CD8-positive, alpha-beta memory T cell (primary cell): ENCODE measurements around the gene RARB. TPM values are rescaled to one million over a fixed set of nuclear protein-coding genes. Genes with fewer than 3 reads are reported as not detected.

Experiments used
- CTCF ChIA-PET: fragments of 350-600 bp; sonication (Branson Sonifier 250); formaldehyde crosslinking; loops from one replicate; lab custom pipeline; 2021; ENCODE audit warnings: antibody characterized with exemption; lab: Charles Lee
- POLR2A ChIA-PET: fragments of 350-600 bp; sonication (Branson Sonifier 250); formaldehyde crosslinking; loops from one replicate; lab custom pipeline; 2021; ENCODE audit warnings: antibody characterized with exemption; lab: Charles Lee
- DNase-seq, 5 donors: peaks; one replicate each; pipeline versions ENCODE4 v3.0.0 to v3.0.0-alpha.2; 2020 to 2022; ENCODE audit warnings: mixed read lengths in 1 of 5
- H3K27ac ChIP-seq: one replicate; pipeline ENCODE4 v1.7.0; 2013; ENCODE audit warnings: low read depth, mild to moderate bottlenecking, low read length, moderate library complexity
- H3K27me3 ChIP-seq: 2 replicates; pipeline ENCODE4 v1.7.0; 2013; ENCODE audit warnings: low read length, mild to moderate bottlenecking; ENCODE audit not compliant: insufficient read depth, poor library complexity, severe bottlenecking
- H3K36me3 ChIP-seq: 2 replicates; pipeline ENCODE4 v1.7.0; 2013; ENCODE audit warnings: mild to moderate bottlenecking, low read length, moderate library complexity; ENCODE audit not compliant: insufficient read depth
- H3K4me1 ChIP-seq: 2 replicates; pipeline ENCODE4 v1.7.0; 2013; ENCODE audit warnings: mild to moderate bottlenecking, low read length, moderate library complexity; ENCODE audit not compliant: insufficient read depth
- H3K4me3 ChIP-seq: 2 replicates; pipeline ENCODE4 v1.7.0; 2013; ENCODE audit warnings: mild to moderate bottlenecking, low read length
- H3K9me3 ChIP-seq: 2 replicates; pipeline ENCODE4 v1.7.0; 2013; ENCODE audit warnings: mild to moderate bottlenecking, low read length
- H3K27ac Mint-ChIP-seq, 8 donors: one replicate each; pipeline ENCODE4 v1.8.0; 2020 to 2021; ENCODE audit warnings: mixed read lengths in 8 of 8, mild to moderate bottlenecking in 6 of 8, inconsistent platforms in 3 of 8, moderate library complexity in 3 of 8
- H3K27me3 Mint-ChIP-seq, 2 donors: one replicate each; pipeline ENCODE4 v1.8.0; 2020 to 2021; ENCODE audit warnings: mixed read lengths in 2 of 2, mild to moderate bottlenecking in 1 of 2, moderate library complexity in 1 of 2
- H3K36me3 Mint-ChIP-seq, 3 donors: one replicate each; pipeline ENCODE4 v1.8.0; 2020 to 2021; ENCODE audit warnings: mixed read lengths in 3 of 3, inconsistent platforms in 1 of 3, mild to moderate bottlenecking in 1 of 3
- H3K4me1 Mint-ChIP-seq, 3 donors: one replicate each; pipeline ENCODE4 v1.8.0; 2020 to 2021; ENCODE audit warnings: mixed read lengths in 3 of 3, inconsistent platforms in 1 of 3, mild to moderate bottlenecking in 1 of 3
- H3K4me3 Mint-ChIP-seq, 7 donors: one replicate each; pipeline ENCODE4 v1.8.0; 2020 to 2021; ENCODE audit warnings: mixed read lengths in 7 of 7, mild to moderate bottlenecking in 6 of 7, moderate library complexity in 4 of 7, inconsistent platforms in 2 of 7
- H3K9me3 Mint-ChIP-seq, 5 donors: one replicate each; pipeline ENCODE4 v1.8.0; 2020 to 2022; ENCODE audit warnings: mixed read lengths in 5 of 5, mild to moderate bottlenecking in 3 of 5, moderate library complexity in 2 of 5, inconsistent platforms in 1 of 5
- polyA plus RNA-seq: library from polyadenylated mRNA; unstranded; fragments of 300-500 nt; fragmentation: Illumina TruSeq; gene quantifications from one replicate; pipeline ENCODE4 v1.2.3, GENCODE V29; 2021
- total RNA-seq, 2 experiments: library from RNA; stranded (reverse); gene quantifications; one replicate each; pipeline ENCODE4 v1.2.3, GENCODE V29; 2021

RARB gene
- total and polyA plus RNA-seq, 3 experiments from 2014 or later = not detected

GRCh38 chr3:25603703-25604102 lies 175.6 kb downstream of the RARB start:
- Mint-ChIP-seq H3K27ac (peak overlapping the region in 6 of 8 donors; percentile 24 to 77 (median 68)), H3K4me3 (no peak overlapping the region), H3K9me3 (no peaks in the 10 kb centered on the region), H3K27me3 (no peaks in the 10 kb centered on the region), H3K36me3 (peaks cover 0 to 86% (median 12%) of the 10 kb centered on the region in 3 donors), H3K4me1 (peaks cover 2 to 7% (median 5%) of the 10 kb centered on the region in 3 donors)
- no peak overlapping the region for H3K27ac ChIP-seq
- CTCF ChIA-PET = interaction anchor here (1.1 kb wide), 1 partner anchor 8 kb away, joined by 4 read pairs; no protein-coding TSS in a partner anchor
- POLR2A ChIA-PET = no interaction called here
- no peaks in the 10 kb centered on the region for H3K27me3 ChIP-seq
- no peak overlapping the region for H3K4me3 ChIP-seq
- H3K36me3 ChIP-seq = peaks cover 27% of the 10 kb centered on the region
- DNase-seq = no peak
- no peaks in the 10 kb centered on the region for H3K9me3 ChIP-seq
- H3K4me1 ChIP-seq = no peaks in the 10 kb centered on the region

GRCh38 chr3:25604107-25604805 lies 176.2 kb downstream of the RARB start:
- H3K27ac Mint-ChIP-seq = peak overlapping the region in 3 of 8 donors; percentile 28 to 72 (median 40)
- CTCF ChIA-PET = interaction anchor here (1.1 kb wide), 1 partner anchor 9 kb away, joined by 4 read pairs; no protein-coding TSS in a partner anchor
- Histone ChIP-seq H3K9me3 (no peaks in the 10 kb centered on the region), H3K4me1 (no peaks in the 10 kb centered on the region), H3K27ac (no peak overlapping the region), H3K27me3 (no peaks in the 10 kb centered on the region), H3K36me3 (peaks cover 21% of the 10 kb centered on the region), H3K4me3 (no peak overlapping the region)
- H3K4me3 Mint-ChIP-seq = no peak overlapping the region
- POLR2A ChIA-PET = no interaction called here
- peaks cover 2 to 7% (median 5%) of the 10 kb centered on the region in 3 donors for H3K4me1 Mint-ChIP-seq
- H3K27me3 Mint-ChIP-seq = no peaks in the 10 kb centered on the region
- H3K9me3 Mint-ChIP-seq = no peaks in the 10 kb centered on the region
- DNase-seq = no peak
- H3K36me3 Mint-ChIP-seq = peaks cover 0 to 85% (median 11%) of the 10 kb centered on the region in 3 donors

- Mint-ChIP-seq H3K4me1 (peaks cover 8 to 16% (median 9%) of the 10 kb centered on the region in 3 donors), H3K9me3 (no peaks in the 10 kb centered on the region), H3K27me3 (no peaks in the 10 kb centered on the region), H3K27ac (peak overlapping the region; percentile 25 to 85 (median 54)), H3K4me3 (no peak overlapping the region), H3K36me3 (peaks cover 0 to 77% (median 22%) of the 10 kb centered on the region in 3 donors)
- Histone ChIP-seq H3K36me3 (peaks cover 27% of the 10 kb centered on the region), H3K4me1 (no peaks in the 10 kb centered on the region), H3K4me3 (no peak overlapping the region), H3K27ac (no peak overlapping the region), H3K27me3 (no peaks in the 10 kb centered on the region), H3K9me3 (no peaks in the 10 kb centered on the region)
- no peak for DNase-seq
- POLR2A ChIA-PET = no interaction called here
- CTCF ChIA-PET = no interaction called here
Observed at GRCh38 chr3:25610167-25610566, 182.1 kb downstream of the RARB start.

GRCh38 chr3:25610779-25611178 lies 182.7 kb downstream of the RARB start:
- H3K4me1 Mint-ChIP-seq = peaks cover 8 to 17% (median 8%) of the 10 kb centered on the region in 3 donors
- CTCF ChIA-PET = no interaction called here
- Histone ChIP-seq H3K27ac (no peak overlapping the region), H3K4me1 (no peaks in the 10 kb centered on the region), H3K36me3 (peaks cover 27% of the 10 kb centered on the region), H3K9me3 (no peaks in the 10 kb centered on the region), H3K27me3 (no peaks in the 10 kb centered on the region), H3K4me3 (no peak overlapping the region)
- no peak for DNase-seq
- H3K4me3 Mint-ChIP-seq = no peak overlapping the region
- H3K36me3 Mint-ChIP-seq = peaks cover 0 to 75% (median 19%) of the 10 kb centered on the region in 3 donors
- H3K27ac Mint-ChIP-seq = peak overlapping the region in 5 of 8 donors; percentile 25 to 69 (median 44)
- H3K9me3 Mint-ChIP-seq = no peaks in the 10 kb centered on the region
- POLR2A ChIA-PET = no interaction called here
- H3K27me3 Mint-ChIP-seq = no peaks in the 10 kb centered on the region

GRCh38 chr3:25611193-25611592 lies 183.1 kb downstream of the RARB start:
- DNase-seq = no peak
- no peaks in the 10 kb centered on the region for H3K9me3 ChIP-seq
- H3K4me1 Mint-ChIP-seq = peaks cover 5 to 17% (median 6%) of the 10 kb centered on the region in 3 donors
- no peaks in the 10 kb centered on the region for H3K4me1 ChIP-seq
- H3K27me3 Mint-ChIP-seq = no peaks in the 10 kb centered on the region
- peak overlapping the region in 2 of 8 donors; percentile 44 to 69 for H3K27ac Mint-ChIP-seq
- H3K4me3 ChIP-seq = no peak overlapping the region
- H3K27ac ChIP-seq = no peak overlapping the region
- no peak overlapping the region for H3K4me3 Mint-ChIP-seq
- no peaks in the 10 kb centered on the region for H3K9me3 Mint-ChIP-seq
- ChIA-PET POLR2A (no interaction called here), CTCF (no interaction called here)
- H3K27me3 ChIP-seq = no peaks in the 10 kb centered on the region
- H3K36me3 ChIP-seq = peaks cover 27% of the 10 kb centered on the region
- peaks cover 0 to 72% (median 17%) of the 10 kb centered on the region in 3 donors for H3K36me3 Mint-ChIP-seq

GRCh38 chr3:25618028-25618427 lies 190.0 kb downstream of the RARB start:
- no peaks in the 10 kb centered on the region for H3K27me3 Mint-ChIP-seq
- Histone ChIP-seq H3K4me3 (no peak overlapping the region), H3K36me3 (peaks cover 18% of the 10 kb centered on the region), H3K9me3 (no peaks in the 10 kb centered on the region), H3K27ac (no peak overlapping the region), H3K27me3 (no peaks in the 10 kb centered on the region), H3K4me1 (no peaks in the 10 kb centered on the region)
- DNase-seq = no peak
- POLR2A ChIA-PET = no interaction called here
- no peaks in the 10 kb centered on the region for H3K9me3 Mint-ChIP-seq
- CTCF ChIA-PET = no interaction called here
- H3K27ac Mint-ChIP-seq = peak overlapping the region in 6 of 8 donors; percentile 23 to 64 (median 48)
- no peak overlapping the region for H3K4me3 Mint-ChIP-seq
- H3K36me3 Mint-ChIP-seq = peaks cover 0 to 66% (median 25%) of the 10 kb centered on the region in 3 donors
- peaks cover 11 to 14% (median 12%) of the 10 kb centered on the region in 3 donors for H3K4me1 Mint-ChIP-seq

GRCh38 chr3:25619382-25619781 lies 191.3 kb downstream of the RARB start:
- Mint-ChIP-seq H3K4me3 (no peak overlapping the region), H3K27ac (peak overlapping the region in 5 of 8 donors; percentile 24 to 60 (median 47)), H3K4me1 (peaks cover 10 to 11% (median 10%) of the 10 kb centered on the region in 3 donors), H3K36me3 (peaks cover 4 to 70% (median 32%) of the 10 kb centered on the region in 3 donors), H3K9me3 (no peaks in the 10 kb centered on the region), H3K27me3 (no peaks in the 10 kb centered on the region)
- H3K27ac ChIP-seq = no peak overlapping the region
- H3K27me3 ChIP-seq = no peaks in the 10 kb centered on the region
- no peaks in the 10 kb centered on the region for H3K4me1 ChIP-seq
- peaks cover 31% of the 10 kb centered on the region for H3K36me3 ChIP-seq
- no peaks in the 10 kb centered on the region for H3K9me3 ChIP-seq
- H3K4me3 ChIP-seq = no peak overlapping the region
- DNase-seq = no peak
- CTCF ChIA-PET = no interaction called here
- POLR2A ChIA-PET = no interaction called here

GRCh38 chr3:25620493-25620892 lies 192.4 kb downstream of the RARB start:
- Mint-ChIP-seq H3K27ac (peak overlapping the region in 3 of 8 donors; percentile 59 to 71 (median 70)), H3K36me3 (peaks cover 4 to 73% (median 38%) of the 10 kb centered on the region in 3 donors), H3K9me3 (no peaks in the 10 kb centered on the region)

More at GRCh38 chr3:25620493-25620892, 192.4 kb downstream of the RARB start:
- no peak overlapping the region for H3K27ac ChIP-seq
- no peaks in the 10 kb centered on the region for H3K27me3 ChIP-seq
- CTCF ChIA-PET = no interaction called here
- Mint-ChIP-seq H3K27me3 (no peaks in the 10 kb centered on the region), H3K4me3 (no peak overlapping the region), H3K4me1 (peaks cover 5 to 10% (median 6%) of the 10 kb centered on the region in 3 donors)
- H3K4me3 ChIP-seq = no peak overlapping the region
- no peaks in the 10 kb centered on the region for H3K9me3 ChIP-seq
- no peaks in the 10 kb centered on the region for H3K4me1 ChIP-seq
- no peak for DNase-seq
- H3K36me3 ChIP-seq = peaks cover 42% of the 10 kb centered on the region
- POLR2A ChIA-PET = no interaction called here
